ENCODE results near the gene C1QTNF5.

DNA sequence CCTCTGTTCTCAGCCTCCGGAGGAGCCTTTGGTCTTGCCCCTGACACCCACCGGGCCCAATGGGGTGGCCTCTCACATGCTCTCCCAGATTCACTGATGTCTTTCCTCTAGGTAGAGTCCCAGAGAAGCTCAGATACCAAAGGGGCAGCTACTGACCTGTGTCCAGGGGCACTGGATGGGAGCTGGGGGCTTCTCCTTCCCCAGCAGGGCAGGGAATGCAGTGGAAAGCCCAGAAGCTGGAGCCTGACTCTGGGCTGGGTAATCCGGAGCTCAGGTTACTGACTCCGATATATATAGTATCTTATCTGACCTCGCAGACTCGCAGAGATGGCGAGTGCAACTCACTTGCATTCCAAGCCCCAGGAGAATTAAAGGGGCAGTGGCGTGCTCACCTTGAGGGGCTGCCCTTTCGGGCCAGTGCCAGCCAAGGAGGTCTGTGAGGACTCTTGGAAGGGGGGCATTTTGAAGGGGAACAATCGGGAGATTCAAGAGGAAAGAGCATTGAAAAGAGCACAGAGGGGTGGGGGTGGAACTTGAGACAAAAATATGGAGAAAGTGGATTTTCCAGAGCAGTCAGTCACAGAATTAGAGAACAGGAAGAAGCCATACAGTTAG is 38.3 kb upstream of the C1QTNF5 start:
- TF ChIP-seq, protein P1, sequence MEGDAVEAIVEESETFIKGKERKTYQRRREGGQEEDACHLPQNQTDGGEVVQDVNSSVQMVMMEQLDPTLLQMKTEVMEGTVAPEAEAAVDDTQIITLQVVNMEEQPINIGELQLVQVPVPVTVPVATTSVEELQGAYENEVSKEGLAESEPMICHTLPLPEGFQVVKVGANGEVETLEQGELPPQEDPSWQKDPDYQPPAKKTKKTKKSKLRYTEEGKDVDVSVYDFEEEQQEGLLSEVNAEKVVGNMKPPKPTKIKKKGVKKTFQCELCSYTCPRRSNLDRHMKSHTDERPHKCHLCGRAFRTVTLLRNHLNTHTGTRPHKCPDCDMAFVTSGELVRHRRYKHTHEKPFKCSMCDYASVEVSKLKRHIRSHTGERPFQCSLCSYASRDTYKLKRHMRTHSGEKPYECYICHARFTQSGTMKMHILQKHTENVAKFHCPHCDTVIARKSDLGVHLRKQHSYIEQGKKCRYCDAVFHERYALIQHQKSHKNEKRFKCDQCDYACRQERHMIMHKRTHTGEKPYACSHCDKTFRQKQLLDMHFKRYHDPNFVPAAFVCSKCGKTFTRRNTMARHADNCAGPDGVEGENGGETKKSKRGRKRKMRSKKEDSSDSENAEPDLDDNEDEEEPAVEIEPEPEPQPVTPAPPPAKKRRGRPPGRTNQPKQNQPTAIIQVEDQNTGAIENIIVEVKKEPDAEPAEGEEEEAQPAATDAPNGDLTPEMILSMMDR (IDR thresholded peaks at IDR 0.05) = no peak
- TF ChIP-seq EP300 (IDR thresholded peaks at IDR 0.05) (no peak), POLR2A (IDR thresholded peaks at IDR 0.05) (no peak), POLR2AphosphoS5 (IDR thresholded peaks at IDR 0.05) (no peak)

All from gastroesophageal sphincter (tissue), 3 donors.